GM13976 (cell line): ENCODE measurements around the gene IL13.

Experiments used
- DNase-seq: peaks from one replicate; pipeline ENCODE4 v3.0.0; 2012; ENCODE audit warnings: low spot score
- in situ Hi-C: fragments of 300-500 bp; cut with MboI; formaldehyde crosslinking; loops from one replicate; pipeline ENCODE4 v1.12.0; 2022; ENCODE audit warnings: low sequenced_read_pairs, mixed read lengths, inconsistent platforms; ENCODE audit not compliant: unreplicated experiment
- TF ChIP-seq, protein P1 (sequence below): IDR thresholded peaks from 2 replicates; pipeline ENCODE4 v1.5.1; 2012; ENCODE audit warnings: borderline replicate concordance, mild to moderate bottlenecking; ENCODE audit not compliant: insufficient read depth; ENCODE audit errors: extremely low read depth, missing control alignments, control extremely low read depth

IL13 gene

DNA sequence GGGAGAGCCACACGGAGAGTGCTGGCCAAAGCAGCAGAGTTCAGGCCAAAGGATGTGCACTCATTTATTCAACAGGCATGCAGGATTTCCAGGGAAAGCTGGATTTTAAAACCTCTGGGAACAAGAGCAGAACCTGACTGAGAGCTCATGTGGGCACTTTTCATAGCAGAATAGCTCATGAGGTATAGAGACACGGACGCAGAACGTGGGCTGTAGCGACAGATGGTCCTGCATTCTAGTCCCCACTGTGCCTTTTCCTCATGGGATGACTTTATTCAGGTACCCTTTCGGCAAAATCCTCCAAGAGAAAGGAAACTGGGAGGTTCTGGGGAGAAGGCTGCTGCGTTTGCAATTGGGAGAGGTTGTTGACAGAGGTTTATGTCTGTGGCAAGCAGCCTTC is 21.2 kb downstream of the IL13 start:
- TF ChIP-seq, protein P1, sequence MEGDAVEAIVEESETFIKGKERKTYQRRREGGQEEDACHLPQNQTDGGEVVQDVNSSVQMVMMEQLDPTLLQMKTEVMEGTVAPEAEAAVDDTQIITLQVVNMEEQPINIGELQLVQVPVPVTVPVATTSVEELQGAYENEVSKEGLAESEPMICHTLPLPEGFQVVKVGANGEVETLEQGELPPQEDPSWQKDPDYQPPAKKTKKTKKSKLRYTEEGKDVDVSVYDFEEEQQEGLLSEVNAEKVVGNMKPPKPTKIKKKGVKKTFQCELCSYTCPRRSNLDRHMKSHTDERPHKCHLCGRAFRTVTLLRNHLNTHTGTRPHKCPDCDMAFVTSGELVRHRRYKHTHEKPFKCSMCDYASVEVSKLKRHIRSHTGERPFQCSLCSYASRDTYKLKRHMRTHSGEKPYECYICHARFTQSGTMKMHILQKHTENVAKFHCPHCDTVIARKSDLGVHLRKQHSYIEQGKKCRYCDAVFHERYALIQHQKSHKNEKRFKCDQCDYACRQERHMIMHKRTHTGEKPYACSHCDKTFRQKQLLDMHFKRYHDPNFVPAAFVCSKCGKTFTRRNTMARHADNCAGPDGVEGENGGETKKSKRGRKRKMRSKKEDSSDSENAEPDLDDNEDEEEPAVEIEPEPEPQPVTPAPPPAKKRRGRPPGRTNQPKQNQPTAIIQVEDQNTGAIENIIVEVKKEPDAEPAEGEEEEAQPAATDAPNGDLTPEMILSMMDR = no peak
- in situ Hi-C loops = no loop called here
- DNase-seq = no peak

- TF ChIP-seq, protein P1 = no peak
- no peak for DNase-seq
- in situ Hi-C loops = no loop called here
These were observed 21.9 kb downstream of the IL13 start for GRCh38 chr5:132679717-132680380.

- DNase-seq = no peak
- in situ Hi-C loops = no loop called here
- TF ChIP-seq, protein P1 = no peak
These were observed 23.0 kb downstream of the IL13 start for GRCh38 chr5:132680780-132681475.

- TF ChIP-seq, protein P1 = no peak
- DNase-seq = no peak
- in situ Hi-C loops = no loop called here
These were observed 23.5 kb downstream of the IL13 start for GRCh38 chr5:132681476-132681831.

DNA sequence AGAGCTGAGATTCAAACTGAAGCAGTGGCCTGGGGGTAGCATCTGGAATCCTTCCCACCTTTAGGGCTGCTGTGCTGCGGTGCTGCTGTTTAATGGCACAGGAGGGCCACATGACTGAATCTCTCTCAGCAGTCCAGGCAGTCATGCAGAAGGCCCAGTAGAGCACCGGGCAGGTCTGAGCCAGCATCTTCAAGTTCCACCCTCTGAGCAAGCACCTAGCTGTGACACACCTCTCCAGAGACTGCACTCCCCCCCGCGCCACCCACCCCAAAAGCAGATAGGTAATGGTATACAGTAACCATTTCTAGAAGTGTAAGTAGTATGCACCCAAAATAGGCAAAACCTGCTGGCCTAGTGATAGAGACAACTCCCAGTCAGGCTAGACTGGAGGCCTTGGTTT is 24.0 kb downstream of the IL13 start:
- DNase-seq = no peak
- TF ChIP-seq, protein P1 = no peak
- in situ Hi-C loops = no loop called here

GRCh38 chr5:132684491-132684890 is 26.5 kb downstream of the IL13 start:
- TF ChIP-seq, protein P1 = no peak
- no peak for DNase-seq
- in situ Hi-C loops = no loop called here
